B cell (primary cell): ENCODE measurements around the gene METTL23. TPM values are rescaled to one million over a fixed set of nuclear protein-coding genes. Genes with fewer than 3 reads are reported as not detected.
A peak's percentile ranks its signal among the peaks of the same experiment; 100 is the strongest.
"Not testable (repeated sequence)": the region's sequence is repeated elsewhere in the genome, so short reads cannot be mapped to it uniquely, and the experiment has no call there.

Source experiments
- ATAC-seq: fragments of 200-7000 bp; cut with Tn5 transposase; one replicate; pipeline ENCODE4 v1.10.0; 2021; ENCODE audit warnings: low read depth, mild to moderate bottlenecking, moderate number of reproducible peaks, moderate library complexity
- CTCF ChIA-PET: fragments of 350-600 bp; sonication (Branson Sonifier 250); formaldehyde crosslinking; loops from one replicate; lab custom pipeline; 2021; ENCODE audit warnings: antibody characterized with exemption, inconsistent platforms; lab: Charles Lee
- POLR2A ChIA-PET: fragments of 350-600 bp; sonication (Branson Sonifier 250); formaldehyde crosslinking; loops from one replicate; lab custom pipeline; 2021; ENCODE audit warnings: antibody characterized with exemption; lab: Charles Lee
- DNase-seq: peaks from one replicate; pipeline ENCODE4 v3.0.0; 2013
- H2AFZ ChIP-seq: 2 replicates; pipeline ENCODE4 v1.6.1; 2012; ENCODE audit warnings: mild to moderate bottlenecking, low read depth, low read length; ENCODE audit not compliant: insufficient read depth, poor library complexity, severe bottlenecking
- H3K27ac ChIP-seq, 2 donors: 1 replicate in 1 of 2; 2 replicates in 1 of 2; pipeline ENCODE4 v1.5.1; 2012 to 2013; ENCODE audit warnings: low read length in 2 of 2, mild to moderate bottlenecking in 2 of 2, moderate library complexity in 1 of 2
- H3K27me3 ChIP-seq, 4 experiments: fragments of 200-600 bp in 1 of 4; sonication (generic) in 1 of 4; replicated peaks in 1 of 4; 1 replicate in 2 of 4; 2 replicates in 2 of 4; pipeline versions ENCODE4 v1.6.1 to v1.7.0; 2013 to 2016; ENCODE audit warnings: low read length in 3 of 4, mild to moderate bottlenecking in 2 of 4, mixed read lengths in 1 of 4, moderate library complexity in 1 of 4; ENCODE audit not compliant: insufficient read depth in 4 of 4, control insufficient read depth in 3 of 4; ENCODE audit errors: control extremely low read depth in 1 of 4
- H3K36me3 ChIP-seq, 2 experiments: replicated peaks in 1 of 2; 1 replicate in 1 of 2; 2 replicates in 1 of 2; pipeline versions ENCODE4 v1.6.1 to v1.7.1; 2013; ENCODE audit warnings: low read length in 1 of 2; ENCODE audit not compliant: insufficient read depth in 2 of 2, control insufficient read depth in 1 of 2; ENCODE audit errors: control extremely low read depth in 1 of 2, extremely low read depth in 1 of 2
- H3K4me1 ChIP-seq, 2 donors: fragments of 200-600 bp in 1 of 2; sonication (generic) in 1 of 2; 1 replicate in 1 of 2; 2 replicates in 1 of 2; pipeline versions ENCODE4 v1.5.1 to v1.6.1; 2013 to 2017; ENCODE audit warnings: low read length in 2 of 2; ENCODE audit not compliant: control insufficient read depth in 2 of 2, insufficient read depth in 2 of 2
- H3K4me2 ChIP-seq: replicated peaks from 2 replicates; pipeline ENCODE3; 2012; ENCODE audit warnings: mild to moderate bottlenecking, low read depth, low read length; ENCODE audit not compliant: poor library complexity, severe bottlenecking
- H3K4me3 ChIP-seq, 5 experiments: fragments of 200-600 bp in 1 of 5; sonication (generic) in 1 of 5; 1 replicate in 3 of 5; 2 replicates in 2 of 5; pipeline versions ENCODE4 v1.5.1 to v1.7.0; 2011 to 2016; ENCODE audit warnings: low read length in 4 of 5, mild to moderate bottlenecking in 4 of 5, low read depth in 2 of 5, control low read depth in 1 of 5, moderate library complexity in 1 of 5; ENCODE audit not compliant: insufficient read depth in 1 of 5; ENCODE audit errors: control extremely low read depth in 1 of 5, extremely low read depth in 1 of 5
- H3K79me2 ChIP-seq: fragments of 200-600 bp; sonication (generic); one replicate; pipeline ENCODE4 v1.6.0; 2016; ENCODE audit warnings: low read length; ENCODE audit not compliant: control insufficient read depth, insufficient read depth
- H3K9ac ChIP-seq: fragments of 200-600 bp; sonication (generic); 2 replicates; pipeline ENCODE4 v1.6.1; 2017; ENCODE audit warnings: mild to moderate bottlenecking, low read length, moderate library complexity
- H3K9me3 ChIP-seq, 3 donors: one replicate each; pipeline versions ENCODE4 v1.6.1 to v1.7.1; 2013; ENCODE audit warnings: low read length in 2 of 3; ENCODE audit not compliant: control insufficient read depth in 2 of 3, insufficient read depth in 1 of 3; ENCODE audit errors: control extremely low read depth in 1 of 3
- H4K20me1 ChIP-seq: 2 replicates; pipeline ENCODE4 v1.6.0; 2012; ENCODE audit warnings: mild to moderate bottlenecking, low read length; ENCODE audit not compliant: insufficient read depth, control insufficient read depth, poor library complexity, severe bottlenecking
- H3K27ac Mint-ChIP-seq: one replicate; pipeline ENCODE4 v1.8.0; 2021; ENCODE audit warnings: mixed read lengths
- H3K27me3 Mint-ChIP-seq: one replicate; pipeline ENCODE4 v1.8.0; 2021; ENCODE audit warnings: mixed read lengths
- H3K4me1 Mint-ChIP-seq: one replicate; pipeline ENCODE4 v1.8.0; 2021; ENCODE audit warnings: mixed read lengths
- H3K4me3 Mint-ChIP-seq: one replicate; pipeline ENCODE4 v1.8.0; 2021; ENCODE audit warnings: mixed read lengths
- H3K9me3 Mint-ChIP-seq: one replicate; pipeline ENCODE4 v1.8.0; 2022; ENCODE audit warnings: mixed read lengths; ENCODE audit not compliant: insufficient read depth
- CTCF ChIP-seq: fragments of 200-600 bp; IDR thresholded peaks from one replicate; pipeline ENCODE4 v1.8.0; 2022; ENCODE audit warnings: antibody characterized with exemption, mild to moderate bottlenecking
- EZH2 ChIP-seq: IDR thresholded peaks from 2 replicates; pipeline ENCODE4 v1.6.1; 2012; ENCODE audit warnings: borderline replicate concordance, low read depth, mild to moderate bottlenecking, moderate library complexity, low read length; ENCODE audit not compliant: insufficient read depth, poor library complexity, severe bottlenecking
- WGBS: methylation state at CpG from one replicate; pipeline ENCODE4 v1.1.5; 2013; ENCODE audit warnings: missing lambda C conversion rate; ENCODE audit not compliant: insufficient coverage; 5-methylcytosine and 5-hydroxymethylcytosine counted together
- intact Hi-C: fragments of 100-400 bp; cut with micrococcal nuclease; formaldehyde crosslinking; loops from one replicate; pipeline ENCODE4 v1.10.0; 2022
- polyA plus RNA-seq: library from polyadenylated mRNA; depleted of rRNA; stranded (reverse); fragments of >200 nt; gene quantifications from 2 replicates; pipeline ENCODE4 v1.2.3, GENCODE V29; 2012
- total RNA-seq, 2 donors: library from RNA; stranded (reverse); fragments of 120-200 nt in 1 of 2; gene quantifications; 1 replicate in 1 of 2; 2 replicates in 1 of 2; pipeline versions ENCODE4 v1.2.3 to v1.2.4, GENCODE V29; 2013 to 2022

METTL23 gene
- total and polyA plus RNA-seq, 2 donors (not counting 1 experiment from before 2014, with no cell fraction given) = 64.0 to 68.1 TPM

GRCh38 chr17:76738468-76738850, 11.8 kb downstream of the METTL23 start:
- Histone ChIP-seq H3K4me3 (peak overlapping the region; percentile 95 to 99 (median 97)), H3K4me1 (peaks cover 33% of the 10 kb centered on the region in 2 donors), H4K20me1 (peaks cover 9% of the 10 kb centered on the region), H3K9me3 (no peaks in the 10 kb centered on the region), H2AFZ (peak overlapping the region; percentile 84), H3K27ac (peak overlapping the region; percentile 95 to 97), H3K79me2 (peaks cover 64% of the 10 kb centered on the region), H3K27me3 (no peaks in the 10 kb centered on the region), H3K9ac (peak overlapping the region; percentile 87), H3K4me2 (peak overlapping the region; percentile 92), H3K36me3 (peaks cover 0 to 31% of the 10 kb centered on the region in 2 experiments)
- Mint-ChIP-seq H3K27ac (peak overlapping the region; percentile 99), H3K4me1 (peaks cover 42% of the 10 kb centered on the region), H3K27me3 (no peaks in the 10 kb centered on the region), H3K4me3 (peak overlapping the region; percentile 97), H3K9me3 (no peaks in the 10 kb centered on the region)
- ChIA-PET POLR2A (interaction anchor here (0.6 to 5.6 kb wide), 3 partner anchors 12 to 1220 kb away, joined by 6 to 75 read pairs (median 7); partner anchors contain the start of genes JMJD6 and METTL23), CTCF (interaction anchor here (0.8 to 4.3 kb wide), 2 partner anchors 11 to 328 kb away, joined by 4 to 29 read pairs; partner anchors contain the start of genes JMJD6 and METTL23)
- intact Hi-C loops = loop anchor here (5.0 kb wide), 3 partner anchors 404 to 1221 kb away; partner anchors contain the start of genes CASKIN2, SEC14L1, TNRC6C and TSEN54
- no CpG with 5 or more reads among the region's 7 CpGs for WGBS
- ATAC-seq (no peak), DNase-seq (peak; percentile 53)
- no peak for TF ChIP-seq CTCF
- no peak for TF ChIP-seq EZH2

- not testable (repeated sequence) for H3K9me3 ChIP-seq, H3K4me2 ChIP-seq, H4K20me1 ChIP-seq, DNase-seq, H3K4me3 ChIP-seq, H3K27ac Mint-ChIP-seq, H3K4me3 Mint-ChIP-seq, H3K9ac ChIP-seq, H3K27me3 Mint-ChIP-seq, H3K27ac ChIP-seq, H3K9me3 Mint-ChIP-seq, H2AFZ ChIP-seq, ATAC-seq, H3K27me3 ChIP-seq
- intact Hi-C loops = loop anchor here (5.0 kb wide), 3 partner anchors 403 to 1222 kb away; partner anchors contain the start of genes CASKIN2, SEC14L1, TNRC6C and TSEN54
- CTCF ChIA-PET = interaction anchor here (0.7 to 4.3 kb wide), 4 partner anchors 12 to 1969 kb away, joined by 3 to 29 read pairs (median 3); partner anchors contain the start of genes JMJD6, METTL23 and MGAT5B
- POLR2A ChIA-PET = interaction anchor here (0.5 to 5.6 kb wide), 2 partner anchors 13 to 33 kb away, joined by 4 to 75 read pairs; partner anchors contain the start of genes JMJD6 and METTL23
- WGBS = 100% methylated on average over 4 of the region's 17 CpGs
- peaks cover 23% of the 10 kb centered on the region in 2 donors for H3K4me1 ChIP-seq
- H3K79me2 ChIP-seq = peaks cover 55% of the 10 kb centered on the region
- peaks cover 4 to 30% of the 10 kb centered on the region in 2 experiments for H3K36me3 ChIP-seq
- H3K4me1 Mint-ChIP-seq = peaks cover 30% of the 10 kb centered on the region
Observed at GRCh38 chr17:76739568-76740115, 13.0 kb downstream of the METTL23 start.
